Colonic mucosa (tissue), 4 donors: Measurements from ENCODE around the gene BYSL. TPM values are rescaled to one million over a fixed set of nuclear protein-coding genes. Genes with fewer than 3 reads are reported as not detected.

Source experiments
- DNase-seq: peaks from one replicate; pipeline ENCODE4 v3.0.0-alpha.2; 2020
- H3K27ac ChIP-seq: fragments of 200-600 bp; one replicate; pipeline ENCODE4 v1.8.0; 2021
- H3K27me3 ChIP-seq: fragments of 200-600 bp; one replicate; pipeline ENCODE4 v1.8.0; 2021
- H3K36me3 ChIP-seq: fragments of 200-600 bp; one replicate; pipeline ENCODE4 v1.8.0; 2021
- H3K4me1 ChIP-seq: fragments of 200-600 bp; one replicate; pipeline ENCODE4 v1.8.0; 2021; ENCODE audit warnings: mild to moderate bottlenecking
- H3K4me3 ChIP-seq: fragments of 200-600 bp; one replicate; pipeline ENCODE4 v1.8.0; 2021
- H3K9ac ChIP-seq, 2 donors: one replicate each; pipeline ENCODE4 v1.7.0; 2013; ENCODE audit warnings: control low read depth in 2 of 2, low read depth in 2 of 2, low read length in 2 of 2
- H3K9me3 ChIP-seq: fragments of 200-600 bp; one replicate; pipeline ENCODE4 v1.8.0; 2021
- CTCF ChIP-seq: fragments of 200-600 bp; IDR thresholded peaks from one replicate; pipeline ENCODE4 v1.8.0; 2022; ENCODE audit warnings: antibody characterized with exemption, mild to moderate bottlenecking
- intact Hi-C: fragments of 100-400 bp; cut with DNase I; formaldehyde crosslinking; loops from one replicate; pipeline ENCODE4 v1.14.1; 2022
- total RNA-seq, 2 donors: library from RNA; stranded (reverse); fragmentation: NEBNext Ultra II Directional in 1 of 2; extraction: Animal tissue kit (Norgen Biotek cat#: 25700) in 1 of 2; gene quantifications; one replicate each; pipeline ENCODE4 v1.2.1, GENCODE V29; 2021
- donor health status: healthy.
- donor health status: DM: no; HTN: no; CAD: no.
- donor health status: DM: no; HTN: no; CAD: no.

BYSL gene
- total RNA-seq, 2 donors from 2014 or later = 10.4 to 16.4 TPM

- no peak overlapping the region for H3K4me3 ChIP-seq
- H3K27ac ChIP-seq = no peak overlapping the region
- no peak overlapping the region for H3K9ac ChIP-seq
- no peaks in the 10 kb centered on the region for H3K27me3 ChIP-seq
- no peaks in the 10 kb centered on the region for H3K4me1 ChIP-seq
- DNase-seq = no peak
- intact Hi-C loops = no loop called here
- no peaks in the 10 kb centered on the region for H3K36me3 ChIP-seq
- no peaks in the 10 kb centered on the region for H3K9me3 ChIP-seq
- TF ChIP-seq CTCF = no peak
Observed at GRCh38 chr6:41947581-41948220, 26.4 kb downstream of the BYSL start.

GRCh38 chr6:41954668-41955067, 33.4 kb downstream of the BYSL start:
- Histone ChIP-seq H3K27ac (no peak overlapping the region), H3K9me3 (no peaks in the 10 kb centered on the region), H3K4me3 (no peak overlapping the region), H3K9ac (no peak overlapping the region), H3K27me3 (no peaks in the 10 kb centered on the region), H3K4me1 (no peaks in the 10 kb centered on the region), H3K36me3 (no peaks in the 10 kb centered on the region)
- intact Hi-C loops = no loop called here
- no peak for TF ChIP-seq CTCF
- DNase-seq = no peak

- no peak overlapping the region for H3K27ac ChIP-seq
- no peaks in the 10 kb centered on the region for H3K36me3 ChIP-seq
- no peaks in the 10 kb centered on the region for H3K27me3 ChIP-seq
- no peaks in the 10 kb centered on the region for H3K4me1 ChIP-seq
- no peaks in the 10 kb centered on the region for H3K9me3 ChIP-seq
- DNase-seq = no peak
- H3K9ac ChIP-seq = no peak overlapping the region
- intact Hi-C loops = no loop called here
- no peak overlapping the region for H3K4me3 ChIP-seq
- no peak for TF ChIP-seq CTCF
Observed at GRCh38 chr6:41955412-41955811, 34.1 kb downstream of the BYSL start.

- Histone ChIP-seq H3K27me3 (no peaks in the 10 kb centered on the region), H3K27ac (no peak overlapping the region), H3K4me3 (no peak overlapping the region), H3K9me3 (no peaks in the 10 kb centered on the region), H3K4me1 (no peaks in the 10 kb centered on the region), H3K36me3 (no peaks in the 10 kb centered on the region), H3K9ac (no peak overlapping the region)
- TF ChIP-seq CTCF = no peak
- intact Hi-C loops = no loop called here
- no peak for DNase-seq
Observed at GRCh38 chr6:41957117-41957516, 35.8 kb downstream of the BYSL start.

GRCh38 chr6:41958022-41958856, 36.9 kb downstream of the BYSL start:
- Histone ChIP-seq H3K9me3 (no peaks in the 10 kb centered on the region), H3K27me3 (no peaks in the 10 kb centered on the region), H3K9ac (no peak overlapping the region), H3K36me3 (no peaks in the 10 kb centered on the region), H3K27ac (no peak overlapping the region), H3K4me3 (no peak overlapping the region), H3K4me1 (no peaks in the 10 kb centered on the region)
- no peak for DNase-seq
- no peak for TF ChIP-seq CTCF
- intact Hi-C loops = no loop called here
